Dedifferentiated amniotic fluid mesenchymal stem cell (primary cell): ENCODE measurements around the gene ZNF70.
"Not testable (repeated sequence)": the region's sequence is repeated elsewhere in the genome, so short reads cannot be mapped to it uniquely, and the experiment has no call there.

Experiments
- DNase-seq: peaks from one replicate; pipeline ENCODE4 v3.0.0-alpha.2; 2016; ENCODE audit errors: extremely low spot score

The ZNF70 gene

DNA sequence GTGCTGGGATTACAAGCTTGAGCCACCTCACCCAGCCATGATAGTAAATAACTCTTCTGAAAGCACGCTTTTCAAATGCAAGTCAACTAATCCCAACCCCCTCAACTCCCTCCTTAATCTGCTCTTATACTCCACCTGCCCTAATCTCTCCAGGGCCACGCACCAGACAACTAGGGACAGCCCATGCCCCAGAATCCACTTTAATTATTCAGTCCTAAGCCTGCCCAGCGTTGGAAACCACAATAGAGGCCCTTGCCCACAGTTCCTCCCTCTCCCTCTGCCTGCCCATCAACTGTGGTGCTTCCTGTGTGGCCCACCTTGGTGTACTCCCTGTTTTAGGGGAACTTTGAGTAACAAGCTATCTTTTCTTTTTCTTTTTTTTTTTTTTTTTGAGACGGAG is 6.0 kb upstream of the ZNF70 start:
- no peak for DNase-seq

DNA sequence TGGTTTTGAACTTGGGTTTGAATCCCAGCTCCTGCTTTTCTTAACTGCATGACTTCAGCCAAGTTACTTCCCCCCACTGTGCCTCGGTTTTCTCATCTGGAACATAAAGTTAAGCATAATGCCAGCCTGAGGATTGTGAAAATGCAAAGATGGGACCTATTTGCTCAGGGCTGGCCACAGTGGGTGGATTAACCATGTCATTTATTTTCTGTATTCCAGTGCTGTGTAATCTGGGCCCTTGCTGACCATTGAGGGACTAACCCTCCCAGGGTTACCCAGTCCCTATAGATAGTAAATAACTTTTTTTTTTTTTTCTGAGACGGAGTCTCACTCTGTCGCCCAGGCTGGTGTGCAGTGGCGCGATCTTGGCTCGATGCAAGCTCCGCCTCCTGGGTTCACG is 4.8 kb upstream of the ZNF70 start:
- DNase-seq, result no peak

DNA sequence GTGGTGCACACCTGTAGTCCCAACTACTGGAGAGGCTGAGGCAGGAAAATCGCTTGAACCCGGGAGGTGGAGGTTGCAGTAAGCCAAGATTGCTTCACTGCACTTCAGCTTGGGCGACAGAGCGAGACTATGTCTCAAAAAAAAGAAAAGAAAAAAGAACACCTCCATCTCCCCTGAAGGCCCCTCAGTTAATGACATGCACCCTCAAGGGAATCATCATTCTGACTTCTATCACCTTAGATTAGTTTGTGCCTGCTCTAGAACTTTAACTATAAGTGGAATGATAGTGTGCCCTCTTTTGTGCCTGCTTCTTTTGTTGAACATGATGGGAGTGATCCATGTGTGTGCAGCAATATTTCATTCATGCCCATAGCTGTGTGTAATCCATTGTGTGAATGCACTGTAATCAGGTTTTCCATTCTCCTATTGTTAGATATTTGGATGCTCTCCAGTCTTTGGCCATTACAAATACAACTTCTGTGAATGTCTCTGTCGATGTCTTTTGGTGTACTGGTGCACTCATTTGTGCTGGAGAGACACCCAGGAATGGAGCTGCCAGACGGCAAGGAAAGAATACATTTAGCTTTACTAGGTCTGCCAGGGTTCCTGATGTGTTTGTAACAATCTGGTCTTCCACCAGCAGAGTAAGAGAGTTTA is 4.2 kb upstream of the ZNF70 start:
- DNase-seq, result no peak

DNA sequence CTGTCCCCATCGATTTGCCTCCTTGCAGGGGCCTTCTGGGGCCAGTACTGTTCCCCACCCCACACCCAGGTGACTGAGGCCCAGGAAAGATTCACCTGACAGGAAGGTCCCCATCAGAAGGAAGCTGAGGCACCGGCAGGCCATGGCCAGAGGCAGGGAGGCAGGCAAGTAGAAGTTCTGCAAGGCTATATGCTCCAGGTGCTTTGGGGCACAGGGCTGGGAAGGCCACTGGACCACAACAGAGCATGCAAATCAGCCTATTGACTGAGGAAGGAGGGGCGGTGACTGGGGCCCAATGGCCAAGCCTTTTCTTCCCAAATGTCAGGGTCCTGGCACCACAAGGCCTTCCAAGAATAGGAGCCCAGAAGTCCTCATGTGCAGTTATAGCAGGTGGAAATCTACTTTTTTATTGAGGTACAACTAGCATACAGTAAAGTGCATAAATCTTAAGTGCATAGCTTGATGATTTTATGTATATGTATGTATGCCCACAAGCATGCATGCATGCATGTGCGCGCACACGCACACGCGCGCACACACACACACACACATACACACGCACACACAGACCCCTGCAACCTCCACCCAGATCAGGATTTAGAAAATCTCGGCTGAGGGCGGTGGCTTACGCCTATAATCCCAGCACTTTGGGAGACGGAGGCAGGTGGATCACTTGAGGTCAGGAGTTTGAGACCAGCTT is 3.5 kb upstream of the ZNF70 start, which contains the start of gene VPREB3:
Gene VPREB3, minus strand, starts transcription at position 206 of the 700 bp plus-strand sequence. Its CDS starts 62 bp downstream, at position 144.
- no peak for DNase-seq

DNA sequence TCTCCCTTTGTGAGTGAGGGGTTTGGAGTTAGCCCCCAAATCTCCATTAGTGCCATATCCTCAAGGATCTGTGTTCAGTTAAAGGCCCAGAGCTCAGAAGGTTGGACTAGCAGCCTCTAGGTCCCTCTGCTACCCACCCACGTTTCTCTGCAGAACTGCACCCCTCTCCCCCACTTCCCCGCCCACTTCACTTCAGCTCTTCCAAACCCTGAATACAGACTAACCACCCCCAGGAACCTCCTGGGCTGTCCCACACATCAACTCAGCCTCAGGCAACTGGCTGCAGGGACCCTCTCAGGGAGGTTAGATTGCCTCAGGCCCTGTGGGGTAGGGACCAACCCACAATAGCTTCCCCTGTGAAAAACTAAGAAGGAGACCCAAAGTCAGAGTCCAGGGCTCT is 2.5 kb upstream of the ZNF70 start:
- no peak for DNase-seq

DNA sequence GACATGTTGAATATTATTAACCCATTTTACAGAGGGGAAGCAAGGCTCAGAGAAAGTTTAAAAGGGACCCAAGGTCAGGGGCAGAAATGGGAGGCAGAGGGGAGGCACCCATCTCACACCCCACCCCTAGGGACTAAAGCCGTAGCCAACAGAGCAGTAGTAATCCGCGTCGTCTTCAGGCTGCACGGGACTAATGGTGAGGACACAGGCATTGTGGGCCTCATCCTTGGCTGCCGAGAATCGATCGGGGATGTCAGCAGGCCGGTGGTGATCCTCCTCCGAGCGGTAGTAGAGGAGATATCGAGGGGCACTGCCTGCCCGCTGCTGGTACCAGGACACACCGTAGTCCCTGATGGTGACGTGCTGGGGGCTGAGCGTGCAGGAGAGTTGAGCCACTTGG is 1.8 kb upstream of the ZNF70 start:
- no peak for DNase-seq

DNA sequence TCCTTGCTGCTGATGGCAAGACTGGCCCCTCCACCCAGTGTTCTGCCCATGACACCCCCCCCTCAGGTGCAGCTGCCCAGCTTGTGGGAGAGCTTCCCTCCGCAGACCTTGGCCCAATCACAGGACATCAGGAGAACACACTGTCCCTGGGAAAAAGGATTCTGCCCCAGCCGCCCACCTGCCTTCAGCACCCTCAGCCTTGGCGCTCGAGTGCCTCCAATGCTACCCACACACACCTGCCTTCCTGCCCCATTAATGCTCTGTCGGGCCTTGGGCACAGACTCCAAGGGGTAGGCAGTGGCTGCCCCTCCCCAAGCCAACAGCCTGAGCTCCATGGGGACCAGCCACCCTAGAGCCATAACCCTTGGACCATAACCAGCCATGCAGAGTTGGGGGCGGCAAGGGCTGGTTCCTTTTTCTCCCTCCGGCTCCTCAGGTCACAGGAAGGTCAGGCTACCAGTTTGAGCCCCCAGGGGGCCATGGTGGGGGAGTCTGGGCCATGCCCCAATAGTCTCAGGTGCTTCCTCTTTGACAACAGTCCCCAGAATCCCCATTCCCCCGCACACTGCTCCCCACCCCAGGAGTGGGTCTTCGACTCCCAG is 1.3 kb upstream of the ZNF70 start:
- no peak for DNase-seq

DNA sequence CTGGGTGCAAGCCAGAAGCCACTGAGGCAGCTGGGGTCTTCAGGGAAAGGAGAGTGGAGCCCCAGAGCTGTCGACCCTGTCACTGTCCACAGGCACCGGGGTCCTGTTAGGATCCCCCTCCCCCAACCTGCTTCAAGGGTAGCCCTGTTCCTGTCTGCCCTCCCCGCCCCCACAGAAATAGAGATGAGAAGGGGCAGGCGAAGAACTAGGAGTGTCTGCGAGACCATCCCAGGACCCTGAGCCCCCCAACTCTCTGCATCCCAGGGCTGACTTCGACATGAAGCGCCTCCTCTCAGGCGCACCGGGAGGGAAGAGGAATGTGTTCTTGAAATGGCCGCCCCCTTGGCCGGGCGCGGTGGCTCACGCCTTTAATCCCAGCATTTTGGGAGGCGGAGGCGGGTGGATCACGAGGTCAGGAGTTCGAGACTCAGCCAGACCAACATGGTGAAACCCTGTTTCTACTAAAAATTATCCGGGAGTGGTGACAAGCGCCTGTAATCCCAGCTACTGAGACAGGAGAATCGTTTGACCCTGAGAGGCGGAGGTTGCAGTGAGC is 607 bp upstream of the ZNF70 start:
- DNase-seq, result no peak

DNA sequence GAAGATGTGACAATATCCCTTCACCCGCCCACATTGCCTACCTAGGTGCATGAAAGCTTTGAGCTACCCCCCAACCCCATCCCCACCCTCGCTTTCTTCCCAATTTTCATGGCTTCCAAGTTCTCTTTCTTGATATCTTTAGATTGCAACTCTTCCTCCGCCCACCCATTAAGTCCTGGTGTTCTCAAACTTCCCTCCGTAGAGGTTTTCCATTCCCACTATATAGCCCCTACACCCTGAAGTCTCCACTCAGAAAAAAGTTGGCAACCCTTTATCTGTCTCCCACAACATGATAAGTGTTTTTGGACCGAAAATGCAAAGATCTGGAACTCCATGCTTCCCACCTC is 572 bp downstream of the ZNF70 start:
- DNase-seq, result no peak

DNA sequence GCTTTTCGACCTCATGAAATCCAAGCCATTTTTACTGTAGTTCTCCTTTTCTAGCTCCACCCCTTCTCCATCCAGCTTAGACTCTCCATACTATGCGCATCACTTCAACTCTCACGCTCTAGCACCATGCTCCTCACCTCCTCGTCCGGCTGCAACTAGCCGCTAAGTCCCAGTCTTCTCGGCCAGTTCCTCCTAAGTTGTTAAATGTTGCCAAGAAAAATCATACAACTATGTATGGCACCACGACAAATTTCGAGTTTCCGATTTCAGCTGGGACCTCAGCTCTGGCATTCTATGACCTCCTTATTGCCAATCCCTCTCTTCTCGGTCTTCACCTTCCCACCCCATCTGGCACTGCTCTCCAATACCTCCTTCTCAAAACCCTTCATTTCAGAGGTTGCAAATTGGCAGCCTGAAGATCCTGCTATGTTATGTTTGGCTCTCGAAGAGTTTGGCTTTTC is 1.0 kb downstream of the ZNF70 start:
- DNase-seq, result no peak

DNA sequence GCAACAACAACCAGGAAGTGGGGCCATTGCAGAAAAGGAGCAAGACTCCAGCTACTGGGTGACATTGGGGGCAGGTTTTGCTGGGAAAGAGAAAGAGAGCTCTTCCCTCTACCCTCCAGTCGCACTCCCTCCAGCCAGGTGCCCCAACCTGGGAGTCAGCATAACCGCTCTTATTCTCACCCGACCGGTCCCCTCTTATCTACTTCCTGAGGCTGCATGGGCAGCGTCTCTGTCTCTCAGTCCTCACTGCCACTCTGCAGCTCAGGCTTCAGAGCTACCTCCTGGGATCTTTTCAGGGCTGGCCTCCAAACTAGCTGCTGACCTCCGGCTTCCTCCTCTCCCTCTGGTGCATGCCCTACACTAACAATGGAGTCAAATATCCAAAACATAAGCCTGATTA is 5.1 kb downstream of the ZNF70 start:
- DNase-seq, result no peak

DNA sequence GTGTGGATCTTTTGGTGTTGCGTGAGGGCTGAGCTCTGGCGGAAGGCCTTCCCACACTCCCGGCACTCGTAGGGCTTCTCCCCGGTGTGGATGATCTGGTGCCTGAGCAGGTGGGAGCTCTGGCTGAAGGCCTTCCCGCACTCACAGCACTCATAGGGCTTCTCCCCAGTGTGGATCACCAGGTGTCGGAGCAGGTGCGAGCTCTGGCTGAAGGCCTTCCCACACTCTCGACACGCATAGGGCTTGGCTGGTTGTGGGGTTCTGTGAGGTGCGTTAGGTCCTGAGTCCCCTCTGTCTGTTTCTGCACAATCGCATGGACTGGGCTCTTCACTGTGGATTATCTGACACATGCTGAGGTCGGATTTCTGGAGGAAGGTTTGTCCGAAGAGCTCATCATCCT is 6.4 kb downstream of the ZNF70 start:
- no peak for DNase-seq

DNA sequence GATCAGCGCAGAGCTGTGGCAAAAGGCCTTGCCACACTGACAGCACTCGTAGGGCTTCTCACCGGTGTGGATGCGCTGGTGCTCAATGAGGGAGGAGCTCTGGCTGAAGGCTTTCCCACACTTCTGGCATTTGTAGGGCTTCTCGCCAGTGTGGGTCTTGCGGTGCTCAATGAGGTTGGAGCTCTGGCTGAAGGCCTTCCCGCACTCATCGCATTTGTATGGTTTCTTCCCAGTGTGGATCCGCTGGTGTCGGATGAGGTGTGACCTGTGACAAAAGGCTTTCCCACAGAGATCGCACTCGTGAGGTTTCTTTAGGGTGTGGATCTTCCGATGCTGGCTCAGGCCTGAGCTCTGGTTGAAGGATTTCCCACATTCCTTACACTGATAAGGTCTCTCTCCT is 6.9 kb downstream of the ZNF70 start:
- DNase-seq, result no peak

DNA sequence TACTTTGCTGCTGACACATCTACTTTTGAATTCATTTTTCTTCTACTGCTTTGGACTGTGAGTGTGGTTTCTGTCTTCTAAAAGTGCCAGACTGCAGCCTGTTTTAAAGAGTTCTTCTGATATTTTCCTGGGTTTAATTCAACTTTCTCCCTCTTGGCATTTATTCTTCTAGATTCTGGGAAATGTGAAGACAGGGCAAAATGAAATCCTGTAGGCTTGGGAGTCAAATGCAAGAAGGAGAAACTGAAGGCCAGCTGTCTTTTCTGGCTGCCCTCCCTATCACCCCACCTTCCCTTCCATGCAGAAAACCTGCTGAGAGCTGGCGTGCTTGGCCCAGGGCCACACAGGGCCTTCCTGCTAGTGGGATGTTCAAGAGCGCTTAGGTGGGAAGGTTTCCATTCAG is 7.6 kb downstream of the ZNF70 start:
- no peak for DNase-seq

DNA sequence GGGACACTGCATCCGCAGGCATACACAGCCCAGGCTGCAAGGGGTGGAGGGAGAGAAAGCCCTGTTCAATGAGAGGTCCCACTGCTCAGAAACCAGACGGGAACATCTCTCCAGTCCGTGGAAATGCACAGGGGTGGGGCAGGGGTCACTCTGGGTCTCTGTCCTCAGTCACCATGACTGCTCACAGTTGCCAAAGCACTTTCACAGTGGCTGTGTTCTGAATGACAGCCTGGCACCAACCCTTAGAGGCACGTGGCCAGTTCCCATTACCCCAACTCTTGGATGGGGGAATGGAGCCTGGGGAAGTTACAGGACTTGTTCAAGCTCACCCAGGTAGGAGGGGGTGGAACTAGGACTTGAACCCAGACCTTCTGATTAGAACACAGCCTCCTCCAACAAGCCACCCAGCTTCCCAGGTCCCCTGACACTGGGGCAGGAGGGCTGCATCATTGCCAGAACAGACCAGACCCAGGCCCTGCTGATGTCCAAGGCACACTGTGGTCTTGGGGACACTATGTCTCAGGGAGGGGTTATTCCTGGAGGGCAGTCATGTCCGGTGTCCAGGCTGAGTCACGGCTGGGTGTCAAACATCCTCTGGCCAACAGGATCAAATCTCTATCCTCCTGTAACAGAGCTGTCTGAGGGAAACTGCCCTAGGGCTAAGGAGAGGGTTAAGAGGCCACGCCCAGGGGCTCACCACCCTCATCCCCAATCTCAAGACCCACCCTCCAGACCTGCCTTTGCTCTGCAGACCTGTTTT is 8.2 kb downstream of the ZNF70 start:
- DNase-seq, result no peak

DNA sequence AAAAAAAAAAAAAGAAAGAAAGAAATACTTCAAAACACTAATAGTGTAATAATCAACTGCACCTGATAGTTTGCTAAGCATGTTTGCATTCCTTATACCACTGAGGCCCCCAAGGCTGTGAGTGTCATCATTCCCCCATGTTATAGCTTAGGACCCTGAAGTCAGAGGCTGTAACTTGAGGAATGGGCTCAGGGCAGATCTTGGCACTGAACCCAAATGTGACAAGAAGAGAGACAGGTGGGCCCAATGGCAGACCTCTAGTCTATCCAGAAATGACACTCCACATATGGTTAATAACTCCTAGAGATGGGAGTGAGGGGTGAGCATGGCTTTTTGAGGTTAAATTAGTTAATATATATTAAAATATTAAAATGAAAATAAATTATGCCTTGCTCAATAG is 13.2 kb downstream of the ZNF70 start:
- DNase-seq, result no peak

DNA sequence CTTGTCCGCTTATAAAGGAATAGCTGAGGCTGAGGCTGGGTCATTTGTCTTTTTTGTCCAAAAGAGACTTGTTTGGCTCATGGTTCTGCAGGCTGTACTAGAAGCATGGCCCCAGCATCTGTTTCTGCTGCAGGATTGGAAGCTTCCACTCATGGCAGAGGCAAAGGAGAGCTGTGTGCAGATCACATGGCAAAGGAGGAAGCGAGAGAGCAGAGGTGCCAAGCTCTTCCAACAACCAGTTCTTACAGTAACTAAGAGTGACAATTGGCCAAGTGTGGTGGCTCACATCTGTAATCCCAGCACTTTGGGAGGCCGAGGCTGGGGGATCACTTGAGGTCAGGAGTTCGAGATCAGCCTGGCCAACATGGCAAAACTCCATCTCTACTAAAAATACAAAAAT is 22.8 kb downstream of the ZNF70 start:
- DNase-seq, result not testable (repeated sequence)

DNA sequence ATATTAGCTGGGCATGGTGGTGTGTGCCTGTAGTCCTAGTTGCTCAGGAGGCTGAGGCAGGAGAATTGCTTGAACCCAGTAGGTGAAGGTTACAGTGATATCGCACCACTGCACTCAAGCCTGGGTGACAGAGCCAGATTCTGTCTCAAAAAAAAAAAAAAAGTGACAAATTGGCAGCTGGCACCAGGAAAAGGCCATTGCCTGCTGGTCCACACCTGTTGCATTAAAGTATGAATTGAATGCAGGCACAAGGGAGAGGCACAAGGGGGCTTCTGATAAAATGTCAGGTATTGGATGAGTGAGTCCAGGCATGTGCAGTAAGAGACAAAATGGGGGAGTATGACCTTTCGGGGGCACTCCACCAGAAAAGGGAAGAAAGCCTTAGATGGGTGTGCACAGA is 28.2 kb downstream of the ZNF70 start:
- DNase-seq, result no peak

DNA sequence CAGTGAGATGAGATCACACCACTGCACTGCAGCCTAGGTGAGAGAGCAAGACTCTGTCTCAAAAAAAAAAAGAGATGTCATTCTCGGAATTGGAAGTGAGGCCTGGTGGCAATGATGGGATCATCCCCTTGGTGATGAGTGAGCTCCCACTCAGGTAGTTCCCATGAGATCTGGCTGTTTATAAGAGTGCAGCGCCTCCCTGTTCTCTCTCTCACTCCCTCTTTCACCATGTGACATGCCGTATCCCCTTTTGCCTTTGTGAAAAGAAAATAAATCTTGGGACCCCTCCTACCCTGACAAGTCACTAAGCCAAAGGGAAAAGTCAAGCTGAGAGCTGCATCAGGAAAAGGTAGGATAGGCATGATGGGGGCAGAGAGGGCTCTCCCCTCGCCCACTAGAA is 28.8 kb downstream of the ZNF70 start:
- DNase-seq, result no peak

DNA sequence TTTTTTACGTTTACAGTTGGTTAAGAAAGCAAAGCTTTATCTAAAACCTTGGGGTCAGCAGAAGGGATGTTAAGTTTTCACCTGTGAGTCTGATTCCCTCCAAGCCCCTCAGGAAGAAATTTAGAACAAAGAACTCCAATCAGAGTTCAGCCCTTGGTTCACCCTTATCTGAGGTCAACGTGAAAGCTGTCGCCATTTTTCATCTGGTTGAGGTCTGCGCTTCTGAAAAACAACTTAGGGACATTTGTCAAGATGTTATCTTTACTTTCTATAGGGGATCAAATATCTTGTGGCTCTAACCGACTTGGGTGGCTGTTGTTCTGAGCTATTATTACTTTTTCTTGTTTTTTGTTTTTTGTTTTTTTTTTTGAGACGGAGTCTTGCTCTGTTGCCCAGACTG is 30.1 kb downstream of the ZNF70 start:
- no peak for DNase-seq

DNA sequence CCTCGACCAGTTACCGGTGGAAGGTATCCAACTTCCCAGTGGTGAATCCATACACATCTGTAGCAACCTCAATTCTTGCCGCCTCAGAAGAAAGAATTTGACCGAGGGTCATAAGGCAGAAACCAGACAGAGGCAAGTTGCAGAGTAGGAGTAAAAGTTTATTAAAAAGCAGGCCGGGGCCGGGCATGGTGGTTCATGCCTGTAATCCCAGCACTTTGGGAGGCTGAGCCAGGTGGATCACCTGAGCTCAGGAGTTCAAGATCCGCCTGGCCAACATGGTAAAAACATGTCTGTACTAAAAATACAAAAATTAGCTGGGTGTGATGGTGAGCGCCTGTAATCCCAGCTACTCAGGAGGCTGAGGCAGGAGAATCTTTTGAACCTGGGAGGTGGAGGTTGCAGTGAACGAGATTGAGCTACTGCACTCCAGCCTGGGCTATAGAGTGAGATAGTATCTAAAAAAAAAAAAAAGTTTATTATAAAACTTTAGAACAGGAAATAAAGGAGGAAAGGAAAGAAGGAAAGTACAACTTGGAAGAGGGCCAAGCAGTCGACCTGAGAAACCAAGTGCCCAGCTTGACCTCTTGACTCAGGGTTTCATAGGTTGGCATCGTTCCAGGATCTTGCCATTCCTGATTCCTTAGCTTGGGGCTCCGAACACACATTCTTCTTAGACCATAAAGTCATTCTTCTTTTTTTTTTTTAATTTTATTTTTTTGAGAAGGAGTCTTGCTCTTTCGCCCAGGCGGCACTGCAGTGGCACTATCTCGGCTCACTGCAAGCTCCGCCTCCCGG is 32.3 kb downstream of the ZNF70 start:
- DNase-seq, result no peak
